ACC112 (cell line): ENCODE data around the gene PRKG1.

ENCODE experiments used
- H2AFZ ChIP-seq: fragments of 200-600 bp; sonication (generic); one replicate; pipeline ENCODE4 v1.6.0; 2017; ENCODE audit warnings: antibody characterized with exemption, low read length; ENCODE audit not compliant: unreplicated experiment
- H3K27ac ChIP-seq: fragments of 200-600 bp; sonication (generic); 2 replicates; pipeline ENCODE4 v1.5.1; 2014; ENCODE audit warnings: low read depth, mild to moderate bottlenecking, antibody characterized with exemption, low read length, moderate library complexity
- H3K27me3 ChIP-seq: fragments of 200-600 bp; sonication (generic); 2 replicates; pipeline ENCODE4 v1.6.1; 2014; ENCODE audit warnings: mild to moderate bottlenecking, antibody characterized with exemption, low read length, moderate library complexity, mixed read lengths; ENCODE audit not compliant: insufficient read depth
- H3K36me3 ChIP-seq: fragments of 200-600 bp; sonication (generic); 2 replicates; pipeline ENCODE4 v1.6.1; 2016; ENCODE audit warnings: mild to moderate bottlenecking, antibody characterized with exemption, low read length, moderate library complexity, mixed read lengths; ENCODE audit not compliant: insufficient read depth
- H3K4me1 ChIP-seq: fragments of 200-600 bp; sonication (generic); one replicate; pipeline ENCODE4 v1.6.1; 2016; ENCODE audit warnings: low read length, mixed read lengths; ENCODE audit not compliant: insufficient read depth, unreplicated experiment, control insufficient read depth
- H3K4me3 ChIP-seq: fragments of 200-600 bp; sonication (generic); 2 replicates; pipeline ENCODE4 v1.5.1; 2014; ENCODE audit warnings: mild to moderate bottlenecking, low read depth, low read length
- H3K79me2 ChIP-seq: fragments of 200-600 bp; sonication (generic); one replicate; pipeline ENCODE4 v1.6.0; 2016; ENCODE audit warnings: low read length; ENCODE audit not compliant: control insufficient read depth, unreplicated experiment, insufficient read depth

PRKG1 gene

GRCh38 chr10:51170518-51171245 lies 96.4 kb downstream of the PRKG1 start:
- Histone ChIP-seq H3K4me3 (peak overlapping the region; percentile 18; the same call in 1 of the 2 replicates), H3K79me2 (no peaks in the 10 kb centered on the region), H2AFZ (peak overlapping the region; percentile 29), H3K36me3 (no peaks in the 10 kb centered on the region), H3K27ac (peak overlapping the region; percentile 67), H3K4me1 (peaks cover 31% of the 10 kb centered on the region), H3K27me3 (no peaks in the 10 kb centered on the region)

- peaks cover 38% of the 10 kb centered on the region for H3K4me1 ChIP-seq
- H3K27ac ChIP-seq, result peak overlapping the region; percentile 67
- H3K4me3 ChIP-seq, result no peak overlapping the region
- no peaks in the 10 kb centered on the region for H3K27me3 ChIP-seq
- no peak overlapping the region for H2AFZ ChIP-seq
- no peaks in the 10 kb centered on the region for H3K36me3 ChIP-seq
- H3K79me2 ChIP-seq, result no peaks in the 10 kb centered on the region
These were observed 97.7 kb downstream of the PRKG1 start for GRCh38 chr10:51171946-51172345.

GRCh38 chr10:51176976-51177695 lies 102.8 kb downstream of the PRKG1 start:
- H3K79me2 ChIP-seq, result no peaks in the 10 kb centered on the region

GRCh38 chr10:51178634-51179033 lies 104.3 kb downstream of the PRKG1 start:
- Histone ChIP-seq H3K79me2 (no peaks in the 10 kb centered on the region), H3K4me1 (peaks cover 12% of the 10 kb centered on the region), H2AFZ (no peak overlapping the region), H3K27me3 (no peaks in the 10 kb centered on the region), H3K36me3 (no peaks in the 10 kb centered on the region), H3K27ac (no peak overlapping the region), H3K4me3 (no peak overlapping the region)

More at GRCh38 chr10:51176976-51177695, 102.8 kb downstream of the PRKG1 start:
- Histone ChIP-seq H3K4me1 (peaks cover 19% of the 10 kb centered on the region), H3K36me3 (no peaks in the 10 kb centered on the region), H3K27ac (no peak overlapping the region), H3K4me3 (no peak overlapping the region), H2AFZ (no peak overlapping the region), H3K27me3 (no peaks in the 10 kb centered on the region)

GRCh38 chr10:51180141-51180540 lies 105.9 kb downstream of the PRKG1 start:
- Histone ChIP-seq H3K4me3 (no peak overlapping the region), H2AFZ (no peak overlapping the region), H3K79me2 (no peaks in the 10 kb centered on the region), H3K36me3 (no peaks in the 10 kb centered on the region), H3K27ac (no peak overlapping the region), H3K4me1 (peaks cover 12% of the 10 kb centered on the region), H3K27me3 (no peaks in the 10 kb centered on the region)

GRCh38 chr10:51183783-51184182 lies 109.5 kb downstream of the PRKG1 start:
- no peaks in the 10 kb centered on the region for H3K79me2 ChIP-seq
- H3K27me3 ChIP-seq, result no peaks in the 10 kb centered on the region
- no peak overlapping the region for H3K27ac ChIP-seq
- no peak overlapping the region for H3K4me3 ChIP-seq
- H2AFZ ChIP-seq, result no peak overlapping the region
- no peaks in the 10 kb centered on the region for H3K36me3 ChIP-seq
- H3K4me1 ChIP-seq, result no peaks in the 10 kb centered on the region

- H3K4me1 ChIP-seq, result no peaks in the 10 kb centered on the region
- no peaks in the 10 kb centered on the region for H3K27me3 ChIP-seq
- H2AFZ ChIP-seq, result no peak overlapping the region
- no peaks in the 10 kb centered on the region for H3K36me3 ChIP-seq
- H3K27ac ChIP-seq, result no peak overlapping the region
- no peak overlapping the region for H3K4me3 ChIP-seq
- H3K79me2 ChIP-seq, result no peaks in the 10 kb centered on the region
These were observed 112.1 kb downstream of the PRKG1 start for GRCh38 chr10:51186361-51186760.

GRCh38 chr10:51188008-51188407 lies 113.7 kb downstream of the PRKG1 start:
- H3K27me3 ChIP-seq, result no peaks in the 10 kb centered on the region
- no peaks in the 10 kb centered on the region for H3K36me3 ChIP-seq
- no peak overlapping the region for H2AFZ ChIP-seq
- H3K27ac ChIP-seq, result no peak overlapping the region
- H3K4me1 ChIP-seq, result no peaks in the 10 kb centered on the region
- no peak overlapping the region for H3K4me3 ChIP-seq
- H3K79me2 ChIP-seq, result no peaks in the 10 kb centered on the region

- Histone ChIP-seq H3K27me3 (no peaks in the 10 kb centered on the region), H3K4me3 (no peak overlapping the region), H3K36me3 (no peaks in the 10 kb centered on the region), H2AFZ (no peak overlapping the region), H3K79me2 (no peaks in the 10 kb centered on the region), H3K27ac (no peak overlapping the region), H3K4me1 (no peaks in the 10 kb centered on the region)
These were observed 114.6 kb downstream of the PRKG1 start for GRCh38 chr10:51188866-51189265.

GRCh38 chr10:51196508-51197175 lies 122.4 kb downstream of the PRKG1 start:
- Histone ChIP-seq H3K79me2 (no peaks in the 10 kb centered on the region), H3K4me1 (no peaks in the 10 kb centered on the region), H3K27me3 (no peaks in the 10 kb centered on the region), H3K36me3 (no peaks in the 10 kb centered on the region), H2AFZ (no peak overlapping the region), H3K27ac (no peak overlapping the region), H3K4me3 (no peak overlapping the region)
